HG03354 (cell line): ENCODE results near the gene TNFRSF14.

Experiments used
- ATAC-seq: cut with Tn5 transposase; IDR thresholded peaks from one replicate; pipeline ENCODE4 v1.9.1; 2021; ENCODE audit warnings: mild to moderate bottlenecking; ENCODE audit not compliant: unreplicated experiment, poor library complexity, severe bottlenecking

Gene TNFRSF14

DNA sequence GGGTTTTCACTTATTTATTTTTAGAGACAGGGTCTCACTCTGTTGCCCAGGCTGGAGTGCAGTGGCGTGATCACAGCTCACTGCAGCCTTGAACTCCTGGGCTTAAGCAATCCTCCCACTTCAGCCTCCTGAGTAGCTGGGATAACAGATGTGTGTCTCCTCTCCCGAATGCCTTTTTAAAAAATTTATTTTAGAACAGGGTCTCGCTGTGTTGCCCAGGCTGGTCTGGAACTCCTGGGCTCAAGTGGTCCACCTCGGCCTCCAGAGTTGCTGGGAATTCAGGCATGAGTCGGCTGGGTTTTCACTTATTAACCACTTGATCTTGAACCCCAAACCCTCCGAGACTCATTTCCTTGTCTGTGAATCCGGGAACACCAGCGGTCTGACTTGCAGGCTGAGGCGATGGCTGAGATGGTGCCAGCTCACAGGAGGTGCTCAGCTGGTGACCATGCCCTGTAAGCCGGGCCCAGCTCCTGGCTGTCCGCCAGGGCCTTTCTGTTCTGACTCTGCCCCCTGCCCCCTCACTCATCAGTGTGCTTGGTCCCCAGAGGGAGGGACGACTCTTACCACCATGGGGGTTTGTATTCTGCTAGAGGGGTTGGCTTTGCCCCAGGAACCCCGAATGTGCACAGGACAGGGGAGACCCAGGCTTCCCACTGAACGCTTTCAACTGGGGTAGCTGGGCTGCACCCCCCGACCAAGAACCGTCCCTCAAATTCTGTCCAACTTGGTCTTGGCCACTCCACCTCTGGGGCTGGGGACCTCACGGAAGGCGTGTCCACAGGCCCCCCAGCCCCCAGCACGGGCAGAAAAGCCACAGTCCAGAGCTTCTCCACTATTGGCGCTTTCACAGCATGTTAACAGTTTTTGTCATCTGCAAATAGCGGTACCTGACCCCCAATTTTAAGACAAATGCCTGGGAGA is 54.1 kb downstream of the TNFRSF14 start:
- ATAC-seq = no peak

DNA sequence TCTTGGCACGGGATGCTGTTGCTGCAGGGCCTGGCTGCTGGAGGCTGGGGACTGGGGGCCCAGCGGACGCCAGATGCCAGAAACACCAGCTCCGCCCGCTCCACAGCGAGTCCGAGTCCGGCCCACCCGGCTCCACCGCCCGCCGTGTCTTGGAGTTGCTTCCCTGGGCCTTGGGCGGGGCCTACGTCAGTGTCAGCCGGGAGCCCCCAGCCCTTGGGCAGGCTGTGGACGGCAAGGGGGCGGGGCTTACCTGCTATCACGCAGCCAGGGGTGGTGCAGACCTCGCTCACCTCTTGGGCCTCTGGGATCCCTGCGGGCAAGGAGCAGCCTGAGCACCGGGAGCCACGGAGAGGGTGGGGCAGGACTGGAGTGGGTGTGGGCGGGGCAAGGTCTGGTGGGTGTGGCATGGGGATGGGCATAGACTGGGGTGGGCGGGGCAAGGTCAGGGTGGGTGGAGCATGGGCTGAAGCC is 54.9 kb downstream of the TNFRSF14 start:
- no peak for ATAC-seq

DNA sequence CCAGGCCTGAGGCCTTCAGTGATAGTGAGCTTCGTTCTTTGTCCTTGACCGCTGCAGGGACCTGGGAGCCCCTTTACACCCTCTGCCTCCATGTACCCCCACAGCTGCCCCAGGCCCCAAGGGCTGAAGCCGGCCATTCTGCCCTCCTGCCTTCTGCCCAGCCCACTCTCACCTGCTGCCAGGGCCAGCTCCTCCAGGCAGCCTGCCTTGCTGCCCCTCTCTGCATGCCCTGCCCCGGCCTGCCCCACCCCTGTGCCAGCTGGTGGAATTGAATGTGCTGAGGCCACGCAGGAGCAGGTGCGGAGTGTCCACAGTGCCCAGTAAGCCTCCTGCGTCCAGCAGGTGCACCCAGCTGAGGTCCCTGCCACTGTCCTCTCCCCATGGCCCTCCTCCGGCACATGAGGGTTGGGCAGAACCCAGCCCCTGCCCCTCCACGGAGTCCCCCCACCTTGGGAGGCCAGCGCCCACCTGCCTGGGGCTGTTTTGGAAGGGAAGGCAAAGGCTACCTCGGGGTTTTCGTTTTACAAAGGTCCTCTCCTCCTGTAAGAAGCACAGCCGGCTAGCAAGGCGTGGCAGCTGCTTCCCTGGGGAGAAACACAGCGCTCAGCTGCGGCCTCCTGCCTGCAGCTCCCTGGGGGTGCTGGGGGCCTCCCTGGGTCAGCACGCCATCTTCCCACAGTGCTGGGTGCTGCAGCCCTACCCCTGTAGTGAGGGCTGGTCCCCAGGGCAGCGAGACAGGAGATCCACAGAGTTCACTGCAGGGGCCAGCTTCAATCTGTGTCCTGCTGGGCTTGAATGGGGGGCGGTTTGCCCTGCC is 55.7 kb downstream of the TNFRSF14 start:
- ATAC-seq = no peak

DNA sequence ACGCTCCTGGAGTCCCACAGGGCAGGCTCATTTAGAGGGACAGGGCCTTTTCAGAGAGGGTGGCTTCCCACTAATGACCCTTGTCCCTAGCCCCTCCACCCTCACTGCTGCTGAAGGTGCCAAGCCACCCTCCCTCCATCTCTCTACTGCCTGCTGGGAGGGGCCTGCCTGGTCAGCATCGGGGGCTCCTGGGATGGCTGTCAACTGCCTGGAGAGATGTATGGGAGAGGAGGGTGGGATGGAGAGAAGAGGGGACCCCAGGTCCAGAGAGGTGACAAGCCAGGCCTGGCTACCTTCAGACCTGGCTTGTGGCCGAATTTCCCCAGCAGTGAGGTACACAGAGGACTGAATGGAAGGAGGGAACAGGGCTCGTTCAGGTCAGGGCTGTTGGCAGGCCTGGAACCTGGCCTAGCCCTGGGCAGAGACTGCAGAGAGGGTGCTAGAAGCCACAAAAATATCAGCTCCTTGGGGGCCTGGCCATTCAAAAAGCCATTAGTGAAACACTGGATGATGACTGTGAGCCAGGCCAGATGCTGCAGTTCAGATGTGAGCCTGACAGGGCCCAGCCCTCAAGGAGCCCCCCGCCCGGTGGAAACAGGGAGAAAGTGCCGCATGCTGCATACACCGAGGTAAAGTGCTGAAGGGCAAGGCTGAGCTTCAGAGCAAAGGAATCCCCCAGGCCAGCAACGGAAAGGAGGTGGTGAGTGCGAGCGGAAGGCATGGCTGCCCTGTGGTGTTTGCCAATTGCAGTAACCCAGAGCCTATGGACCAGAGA is 56.6 kb downstream of the TNFRSF14 start:
- ATAC-seq = no peak
